NCI-H2029 treated with DMSO at 0.1 percent for 48 hours (cell line): ENCODE data around the gene HMCN2.

Experiments used
- DNase-seq: peaks from one replicate; lab custom pipeline; 2025; lab: John Stamatoyannopoulos, UW

The HMCN2 gene, protein sequence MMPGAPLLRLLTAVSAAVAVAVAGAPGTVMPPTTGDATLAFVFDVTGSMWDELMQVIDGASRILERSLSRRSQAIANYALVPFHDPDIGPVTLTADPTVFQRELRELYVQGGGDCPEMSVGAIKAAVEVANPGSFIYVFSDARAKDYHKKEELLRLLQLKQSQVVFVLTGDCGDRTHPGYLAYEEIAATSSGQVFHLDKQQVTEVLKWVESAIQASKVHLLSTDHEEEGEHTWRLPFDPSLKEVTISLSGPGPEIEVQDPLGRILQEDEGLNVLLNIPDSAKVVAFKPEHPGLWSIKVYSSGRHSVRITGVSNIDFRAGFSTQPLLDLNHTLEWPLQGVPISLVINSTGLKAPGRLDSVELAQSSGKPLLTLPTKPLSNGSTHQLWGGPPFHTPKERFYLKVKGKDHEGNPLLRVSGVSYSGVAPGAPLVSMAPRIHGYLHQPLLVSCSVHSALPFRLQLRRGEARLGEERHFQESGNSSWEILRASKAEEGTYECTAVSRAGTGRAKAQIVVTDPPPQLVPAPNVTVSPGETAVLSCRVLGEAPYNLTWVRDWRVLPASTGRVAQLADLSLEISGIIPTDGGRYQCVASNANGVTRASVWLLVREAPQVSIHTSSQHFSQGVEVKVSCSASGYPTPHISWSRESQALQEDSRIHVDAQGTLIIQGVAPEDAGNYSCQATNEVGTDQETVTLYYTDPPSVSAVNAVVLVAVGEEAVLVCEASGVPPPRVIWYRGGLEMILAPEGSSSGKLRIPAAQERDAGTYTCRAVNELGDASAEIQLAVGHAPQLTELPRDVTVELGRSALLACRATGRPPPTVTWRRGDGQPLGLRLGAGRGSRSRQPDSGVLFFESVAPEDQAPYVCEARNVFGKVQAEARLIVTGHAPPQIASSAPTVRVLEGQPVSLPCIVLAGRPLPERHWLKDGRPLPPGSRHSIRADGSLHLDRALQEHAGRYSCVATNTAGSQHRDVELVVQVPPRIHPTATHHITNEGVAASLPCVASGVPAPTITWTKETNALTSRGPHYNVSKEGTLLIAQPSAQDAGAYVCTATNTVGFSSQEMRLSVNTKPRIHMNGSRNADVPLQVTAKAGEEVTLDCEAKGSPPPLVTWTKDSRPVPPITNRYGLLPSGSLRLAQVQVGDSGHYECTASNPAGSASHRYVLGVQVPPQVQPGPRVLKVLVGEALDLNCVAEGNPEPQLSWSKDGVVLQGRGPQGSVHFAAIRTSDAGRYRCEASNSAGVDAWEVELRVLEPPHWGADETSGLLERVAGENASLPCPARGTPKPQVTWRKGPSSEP (N-terminal part only)

GRCh38 chr9:130265431-130266235 is at the start of gene HMCN2:
TSS of gene HMCN2 (plus strand) at chr9:130265760. CDS start at chr9:130265879, 119 bp downstream.
- no peak for DNase-seq

DNA sequence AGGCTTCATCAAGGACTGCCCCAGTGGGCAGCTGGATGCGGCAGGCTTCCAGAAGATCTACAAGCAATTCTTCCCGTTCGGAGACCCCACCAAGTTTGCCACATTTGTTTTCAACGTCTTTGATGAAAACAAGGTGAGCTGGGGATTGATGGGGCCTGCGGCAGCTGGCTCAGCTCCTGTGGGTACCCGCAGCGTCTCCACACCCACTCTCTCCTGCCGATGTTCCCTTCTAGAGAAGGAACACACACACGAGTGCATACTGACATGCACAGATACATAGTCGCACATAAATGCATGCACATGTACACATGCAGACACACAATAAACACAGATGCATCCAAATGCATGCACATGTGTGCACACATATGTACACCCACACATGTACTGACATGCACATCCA is 47.7 kb upstream of the HMCN2 start:
- no peak for DNase-seq

- no peak for DNase-seq
Observed at GRCh38 chr9:130219661-130220096, 45.9 kb upstream of the HMCN2 start.

DNA sequence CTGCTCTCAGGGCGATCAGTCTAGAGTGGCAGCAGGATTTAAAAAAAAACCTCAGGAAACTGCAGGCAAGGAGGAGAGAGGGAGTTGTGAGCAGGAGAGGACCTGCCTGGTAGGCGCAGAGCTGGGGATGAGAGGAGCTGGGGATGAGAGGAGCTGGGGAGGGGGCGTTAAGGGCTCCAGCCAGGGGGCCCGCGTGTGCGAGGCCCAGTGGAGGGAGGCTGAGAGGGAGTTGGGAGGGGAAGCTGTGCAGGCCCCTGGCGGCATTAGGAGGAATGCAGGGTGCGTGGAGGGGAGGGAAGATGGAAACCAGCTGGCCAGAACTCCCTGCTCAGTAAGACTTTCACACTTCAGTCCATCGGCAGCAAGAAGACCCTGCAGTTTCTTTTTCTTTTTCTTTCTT is 45.2 kb upstream of the HMCN2 start:
- DNase-seq: no peak

- no peak for DNase-seq
Observed at GRCh38 chr9:130222833-130223232, 42.7 kb upstream of the HMCN2 start.

- no peak for DNase-seq
Observed at GRCh38 chr9:130225071-130225470, 40.5 kb upstream of the HMCN2 start.

DNA sequence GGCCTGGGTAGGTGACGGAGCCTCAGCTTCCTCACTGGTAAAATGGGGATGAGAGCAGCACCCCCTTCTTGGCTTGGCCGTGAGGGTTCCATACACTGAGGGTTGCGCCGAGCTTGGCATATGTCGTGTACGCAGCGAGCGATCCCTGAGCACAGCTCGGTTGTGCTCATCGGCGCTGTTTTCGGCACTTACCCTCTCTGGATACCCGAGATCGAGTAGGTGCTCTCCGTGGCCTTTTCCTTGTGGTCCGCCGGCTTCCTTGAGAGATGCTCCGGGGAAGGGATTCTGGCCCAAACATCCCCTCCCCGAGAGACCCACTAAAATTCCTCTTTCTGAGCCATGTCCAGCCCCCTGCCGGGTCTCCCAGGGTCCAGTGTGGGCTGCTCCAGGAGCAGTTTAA is 40.0 kb upstream of the HMCN2 start:
- DNase-seq: no peak

- no peak for DNase-seq
Observed at GRCh38 chr9:130226112-130226511, 39.4 kb upstream of the HMCN2 start.

GRCh38 chr9:130227833-130228232 is 37.7 kb upstream of the HMCN2 start:
- no peak for DNase-seq

GRCh38 chr9:130229759-130230158 is 35.8 kb upstream of the HMCN2 start:
- no peak for DNase-seq

GRCh38 chr9:130230631-130231030 is 34.9 kb upstream of the HMCN2 start:
- DNase-seq: no peak

- DNase-seq: no peak
Observed at GRCh38 chr9:130232899-130233586, 32.5 kb upstream of the HMCN2 start.

GRCh38 chr9:130233587-130233945 is 32.0 kb upstream of the HMCN2 start:
- no peak for DNase-seq

DNA sequence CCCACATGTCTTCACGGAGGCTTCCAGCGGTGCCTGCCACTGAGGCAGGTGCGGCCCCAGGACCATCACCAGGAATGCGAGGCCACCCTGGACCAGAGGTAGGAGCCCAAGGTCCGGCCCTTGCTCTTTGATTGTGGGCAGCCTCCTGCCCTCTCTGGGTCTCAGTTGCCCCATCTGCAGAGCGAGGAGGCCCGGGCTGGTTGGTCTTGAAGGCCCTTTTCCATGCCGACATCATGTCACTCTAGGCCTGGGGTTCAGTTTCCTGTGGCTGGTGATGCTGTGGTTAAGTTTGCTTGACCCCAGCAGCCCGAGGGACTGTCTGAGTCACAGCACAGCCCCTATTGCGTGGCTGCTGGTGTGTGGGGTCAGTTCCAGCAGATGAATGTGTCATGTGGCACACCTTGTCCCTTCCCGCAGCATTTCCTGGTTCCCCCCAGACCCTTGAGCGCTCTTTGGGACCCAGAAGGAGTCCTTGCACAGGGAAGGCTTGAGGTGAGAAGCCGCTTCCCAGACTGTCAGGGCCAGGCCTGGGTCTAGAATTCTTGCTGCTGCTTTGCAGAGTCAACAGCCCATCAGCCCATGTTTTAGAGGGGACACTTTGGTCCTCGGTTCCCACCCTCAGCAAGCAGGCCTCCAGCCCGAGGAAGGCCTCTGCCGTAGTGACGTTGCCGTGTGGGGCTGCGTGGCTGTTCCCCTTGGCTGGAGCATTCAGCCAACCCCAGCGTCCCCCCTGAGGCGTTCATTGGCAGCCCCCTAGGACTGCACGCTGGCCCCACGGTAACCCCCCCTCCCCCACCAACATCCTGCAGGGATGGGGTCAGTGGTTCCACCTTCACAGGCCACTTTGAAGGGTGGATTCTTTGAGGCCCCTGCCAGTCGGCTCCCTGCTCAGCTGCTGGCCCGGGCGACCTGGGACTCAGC is 31.0 kb upstream of the HMCN2 start:
- no peak for DNase-seq

DNA sequence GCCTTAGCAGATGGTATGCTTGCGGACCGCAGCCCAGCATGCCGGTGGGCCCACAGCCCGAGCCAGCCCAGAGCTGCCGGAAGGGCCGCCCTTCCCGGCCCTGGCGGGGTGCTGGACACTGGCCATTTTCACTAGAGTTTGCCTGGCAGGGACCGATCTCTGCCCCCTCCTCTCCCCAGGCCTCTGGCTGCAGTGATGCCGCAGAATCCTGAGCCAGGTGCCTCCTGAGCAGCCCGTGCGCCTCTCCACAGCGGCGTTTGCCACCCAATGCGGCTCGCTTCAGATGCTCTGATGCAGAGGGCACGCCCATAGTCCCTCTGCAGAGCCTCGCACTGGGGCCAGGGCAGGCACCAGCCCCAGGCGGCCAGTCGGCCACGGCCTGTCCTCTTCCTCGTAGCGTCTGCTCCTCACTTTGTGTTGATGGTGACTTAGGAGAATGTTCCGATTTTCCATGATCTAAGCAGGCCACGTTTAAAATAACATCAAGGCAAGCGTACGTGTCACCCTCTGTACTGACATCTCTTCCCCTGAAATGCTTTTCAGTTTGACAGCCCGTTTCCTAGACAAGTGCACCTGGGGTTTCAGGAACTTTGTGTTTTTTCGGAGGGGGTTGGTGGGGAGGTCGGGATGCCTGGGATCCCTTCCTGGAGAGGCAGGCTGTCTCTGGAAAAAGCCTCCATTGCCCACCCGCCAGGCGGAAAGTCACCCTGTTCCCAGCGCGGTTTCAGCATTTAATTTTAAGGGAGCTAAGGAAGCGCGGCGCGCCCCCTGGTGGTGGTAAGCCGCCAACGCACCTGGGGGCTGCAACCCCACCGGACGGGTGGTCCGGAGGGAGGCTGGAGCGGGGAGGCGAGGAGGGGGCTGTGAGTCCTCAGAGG is 29.8 kb upstream of the HMCN2 start:
- DNase-seq: peak; percentile 18

DNA sequence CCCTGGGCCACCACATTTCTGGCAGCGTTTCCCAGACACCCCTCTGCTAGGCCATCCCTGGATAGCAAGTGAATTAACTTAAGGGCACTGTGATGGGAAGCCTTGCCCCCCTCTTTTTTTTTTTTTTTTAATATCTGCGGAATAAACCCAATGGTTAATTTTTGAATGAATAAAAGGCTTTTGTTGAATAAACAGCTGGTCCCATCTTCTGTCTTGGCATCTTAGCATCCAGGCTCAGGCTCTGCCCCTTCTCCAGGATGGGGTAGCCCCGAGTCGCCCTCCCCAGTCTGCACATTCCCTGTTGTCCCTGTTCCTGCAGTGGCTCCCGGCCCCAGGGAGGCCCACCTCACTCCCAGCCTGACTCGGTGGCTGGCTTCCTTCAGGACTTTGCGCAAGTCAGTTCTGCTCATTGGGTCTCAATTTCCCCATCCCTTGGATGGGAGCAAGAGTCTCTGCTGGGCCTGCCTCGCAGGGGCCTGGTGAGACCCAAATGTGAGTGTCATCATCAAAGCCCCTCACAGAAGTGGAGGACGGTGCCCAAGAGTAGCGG is 29.0 kb upstream of the HMCN2 start:
- DNase-seq: no peak

DNA sequence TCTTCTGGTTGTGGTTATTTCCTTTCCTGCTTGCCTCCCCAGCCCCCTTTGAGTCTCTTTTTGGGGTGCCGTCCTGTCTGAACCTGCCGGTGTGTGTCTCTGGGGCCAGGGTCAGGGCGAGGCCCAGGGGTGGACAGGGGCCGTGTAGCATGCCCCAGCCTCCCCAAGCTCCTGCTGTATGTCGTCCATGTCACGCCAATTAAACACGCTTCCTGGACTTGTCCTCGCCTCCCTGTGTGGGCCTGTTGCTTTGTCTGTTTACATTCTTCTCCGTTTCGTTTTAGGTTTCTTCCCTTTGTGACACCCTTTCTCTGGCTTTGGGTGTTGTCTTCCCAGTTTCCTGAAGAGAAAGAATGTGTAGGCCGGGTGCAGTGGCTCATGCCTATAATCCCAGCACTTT is 28.5 kb upstream of the HMCN2 start:
- DNase-seq: no peak

DNA sequence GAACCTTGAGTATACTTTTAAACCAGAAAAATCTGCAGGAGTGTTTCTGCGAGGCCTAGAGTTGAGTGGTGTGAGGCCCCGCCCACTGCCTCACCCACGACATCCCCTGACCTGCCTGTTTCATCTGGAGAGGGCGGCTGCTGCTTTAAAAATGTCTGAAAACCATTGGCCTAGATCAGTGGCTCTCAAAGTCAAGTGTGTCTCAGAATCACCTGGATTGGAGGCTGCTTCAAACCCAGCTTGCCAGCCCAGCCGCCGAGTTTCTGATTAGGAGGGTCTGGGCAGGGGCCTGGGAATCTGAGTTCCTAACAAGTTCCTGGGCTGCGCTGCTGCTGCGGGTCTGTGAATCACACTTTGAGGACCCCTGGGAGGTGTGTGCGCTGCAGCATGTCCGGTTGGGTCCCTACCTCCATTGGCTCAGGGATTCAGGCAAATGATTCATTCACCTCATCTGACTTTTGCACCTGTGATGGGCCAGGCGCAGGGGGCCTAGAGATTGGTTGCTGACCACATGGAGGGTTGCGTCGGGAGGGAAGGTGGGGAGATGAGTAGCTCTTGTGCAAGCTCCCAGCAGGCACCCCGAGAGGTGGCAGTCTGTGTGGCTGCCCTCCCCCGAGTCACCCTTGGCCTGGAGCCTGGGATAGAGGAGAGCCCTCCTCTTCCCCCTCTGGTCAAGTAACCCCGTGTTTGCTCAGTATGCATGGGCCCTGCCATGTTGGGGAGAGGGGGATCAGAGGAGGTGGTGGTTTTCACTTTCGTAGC is 27.6 kb upstream of the HMCN2 start:
- no peak for DNase-seq
